Measurements from ENCODE around the gene OPA1. TPM values are rescaled to one million over a fixed set of nuclear protein-coding genes. Genes with fewer than 3 reads are reported as not detected.

OPA1 gene
- total and polyA plus RNA-seq, 2 of the 13 experiments (the other 11 are each of a cell fraction or from before 2014, with no cell fraction given) = 26.7 to 78.5 TPM

GRCh38 chr3:193711523-193711963 lies 118.5 kb downstream of the OPA1 start (continued):
- TF ChIP-seq ZNF281 (CRISPR knock-in tag; IDR thresholded peaks at IDR 0.05; ENCODE audit: borderline replicate concordance) (peak; percentile 75; the same call in 1 of the 2 replicates), ONECUT2 (CRISPR knock-in tag; IDR thresholded peaks at IDR 0.05) (no peak), HNF1B (CRISPR knock-in tag; IDR thresholded peaks at IDR 0.05) (peak; percentile 68; the same call in 1 of the 2 replicates), HOXA9 (CRISPR knock-in tag; IDR thresholded peaks at IDR 0.05; ENCODE audit: borderline replicate concordance) (no peak), POGK (CRISPR knock-in tag; conservative IDR thresholded peaks at IDR 0.05) (no peak), ZFP90 (CRISPR knock-in tag; IDR thresholded peaks at IDR 0.05; ENCODE audit: borderline replicate concordance) (no peak), KLF13 (CRISPR knock-in tag; IDR thresholded peaks at IDR 0.05) (no peak), SUZ12 (IDR thresholded peaks at IDR 0.05; ENCODE audit: low read depth, low read length) (no peak), NR2F1 (CRISPR knock-in tag; IDR thresholded peaks at IDR 0.05) (peak; percentile 99 to 100), ZNF7 (CRISPR knock-in tag; IDR thresholded peaks at IDR 0.05) (no peak), RBAK (CRISPR knock-in tag; IDR thresholded peaks at IDR 0.05) (no peak), TCF7 (IDR thresholded peaks at IDR 0.05; ENCODE audit: low read depth) (peak; percentile 55; the same call in 1 of the 2 replicates), ZNF124 (CRISPR knock-in tag; IDR thresholded peaks at IDR 0.05) (no peak), ZNF746 (CRISPR knock-in tag; IDR thresholded peaks at IDR 0.05) (peak; percentile 81), PHB2 (IDR thresholded peaks at IDR 0.05; ENCODE audit: partially characterized antibody) (no peak), SP5 (CRISPR knock-in tag; IDR thresholded peaks at IDR 0.05; ENCODE audit: borderline replicate concordance, low read depth) (peak; percentile 90)
- TF ChIP-seq, protein P1, sequence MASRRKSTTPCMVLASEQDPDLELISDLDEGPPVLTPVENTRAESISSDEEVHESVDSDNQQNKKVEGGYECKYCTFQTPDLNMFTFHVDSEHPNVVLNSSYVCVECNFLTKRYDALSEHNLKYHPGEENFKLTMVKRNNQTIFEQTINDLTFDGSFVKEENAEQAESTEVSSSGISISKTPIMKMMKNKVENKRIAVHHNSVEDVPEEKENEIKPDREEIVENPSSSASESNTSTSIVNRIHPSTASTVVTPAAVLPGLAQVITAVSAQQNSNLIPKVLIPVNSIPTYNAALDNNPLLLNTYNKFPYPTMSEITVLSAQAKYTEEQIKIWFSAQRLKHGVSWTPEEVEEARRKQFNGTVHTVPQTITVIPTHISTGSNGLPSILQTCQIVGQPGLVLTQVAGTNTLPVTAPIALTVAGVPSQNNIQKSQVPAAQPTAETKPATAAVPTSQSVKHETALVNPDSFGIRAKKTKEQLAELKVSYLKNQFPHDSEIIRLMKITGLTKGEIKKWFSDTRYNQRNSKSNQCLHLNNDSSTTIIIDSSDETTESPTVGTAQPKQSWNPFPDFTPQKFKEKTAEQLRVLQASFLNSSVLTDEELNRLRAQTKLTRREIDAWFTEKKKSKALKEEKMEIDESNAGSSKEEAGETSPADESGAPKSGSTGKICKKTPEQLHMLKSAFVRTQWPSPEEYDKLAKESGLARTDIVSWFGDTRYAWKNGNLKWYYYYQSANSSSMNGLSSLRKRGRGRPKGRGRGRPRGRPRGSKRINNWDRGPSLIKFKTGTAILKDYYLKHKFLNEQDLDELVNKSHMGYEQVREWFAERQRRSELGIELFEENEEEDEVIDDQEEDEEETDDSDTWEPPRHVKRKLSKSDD (CRISPR knock-in tag; IDR thresholded peaks at IDR 0.05; ENCODE audit: low read depth) = no peak
- TF ChIP-seq, protein P2, sequence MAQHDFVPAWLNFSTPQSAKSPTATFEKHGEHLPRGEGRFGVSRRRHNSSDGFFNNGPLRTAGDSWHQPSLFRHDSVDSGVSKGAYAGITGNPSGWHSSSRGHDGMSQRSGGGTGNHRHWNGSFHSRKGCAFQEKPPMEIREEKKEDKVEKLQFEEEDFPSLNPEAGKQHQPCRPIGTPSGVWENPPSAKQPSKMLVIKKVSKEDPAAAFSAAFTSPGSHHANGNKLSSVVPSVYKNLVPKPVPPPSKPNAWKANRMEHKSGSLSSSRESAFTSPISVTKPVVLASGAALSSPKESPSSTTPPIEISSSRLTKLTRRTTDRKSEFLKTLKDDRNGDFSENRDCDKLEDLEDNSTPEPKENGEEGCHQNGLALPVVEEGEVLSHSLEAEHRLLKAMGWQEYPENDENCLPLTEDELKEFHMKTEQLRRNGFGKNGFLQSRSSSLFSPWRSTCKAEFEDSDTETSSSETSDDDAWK (CRISPR knock-in tag; IDR thresholded peaks at IDR 0.05) = no peak
